BLaER1 treated with 17β-estradiol and CSF1 and Interleukin-3, amounts not matched to agents 10 nM and 100 nM (cell line): Measurements from ENCODE around the gene WDR62.

Experiments
- H3K27ac ChIP-seq, 11 experiments: shearing (Covaris generic); formaldehyde crosslinking; 2 replicates each; pipeline ENCODE4 v1.8.1; 2022
- H3K27me3 ChIP-seq, 11 experiments: shearing (Covaris generic); formaldehyde crosslinking; 2 replicates each; pipeline ENCODE4 v1.8.1; 2022
- H3K36me3 ChIP-seq, 11 experiments: shearing (Covaris generic); formaldehyde crosslinking; 2 replicates each; pipeline ENCODE4 v1.8.1; 2022
- H3K4me1 ChIP-seq, 10 experiments: shearing (Covaris generic); formaldehyde crosslinking; 2 replicates each; pipeline ENCODE4 v1.8.1; 2022
- H3K4me2 ChIP-seq, 11 experiments: shearing (Covaris generic); formaldehyde crosslinking; 2 replicates each; pipeline ENCODE4 v1.8.1; 2022
- H3K4me3 ChIP-seq, 10 experiments: shearing (Covaris generic); formaldehyde crosslinking; 2 replicates each; pipeline ENCODE4 v1.8.1; 2022
- H3K9ac ChIP-seq, 11 experiments: shearing (Covaris generic); formaldehyde crosslinking; 2 replicates each; pipeline ENCODE4 v1.8.1; 2022
- H3K9me3 ChIP-seq, 11 experiments: shearing (Covaris generic); formaldehyde crosslinking; replicated peaks in 1 of 11; 2 replicates each; pipeline ENCODE4 v1.8.1; 2022
- H4K20me1 ChIP-seq, 11 experiments: shearing (Covaris generic); formaldehyde crosslinking; 2 replicates each; pipeline ENCODE4 v1.8.1; 2022
- Cebpa-rat ChIP-seq, 11 experiments: shearing (Covaris generic); IDR thresholded peaks; 2 replicates each; pipeline ENCODE4 v1.8.1; 2022

WDR62 gene

GRCh38 chr19:36081894-36082293 is 27.2 kb downstream of the WDR62 start:
- no peak for TF ChIP-seq Cebpa-rat (IDR thresholded peaks at IDR 0.05)
- Histone ChIP-seq H3K4me2 (no peak overlapping the region), H3K27me3 (no peaks in the 10 kb centered on the region), H3K36me3 (peaks cover 24 to 100% (median 95%) of the 10 kb centered on the region in 11 experiments), H4K20me1 (peaks cover 0 to 38% (median 0%) of the 10 kb centered on the region in 11 experiments; a peak in 5 of 22 replicates), H3K4me3 (no peak overlapping the region), H3K27ac (no peak overlapping the region), H3K4me1 (no peaks in the 10 kb centered on the region), H3K9ac (no peak overlapping the region), H3K9me3 (no peaks in the 10 kb centered on the region)

GRCh38 chr19:36082916-36083315 is 28.2 kb downstream of the WDR62 start:
- H3K36me3 ChIP-seq: peaks cover 24 to 100% (median 95%) of the 10 kb centered on the region in 11 experiments
- no peak for TF ChIP-seq Cebpa-rat (IDR thresholded peaks at IDR 0.05)

GRCh38 chr19:36084231-36085009 is 29.7 kb downstream of the WDR62 start:
- Histone ChIP-seq H3K36me3 (peaks cover 24 to 100% (median 99%) of the 10 kb centered on the region in 11 experiments), H3K27me3 (no peaks in the 10 kb centered on the region), H3K4me3 (no peak overlapping the region), H3K27ac (no peak overlapping the region), H4K20me1 (peaks cover 0 to 48% (median 0%) of the 10 kb centered on the region in 11 experiments; a peak in 5 of 22 replicates), H3K9ac (no peak overlapping the region), H3K4me1 (no peaks in the 10 kb centered on the region), H3K4me2 (no peak overlapping the region), H3K9me3 (no peaks in the 10 kb centered on the region)
- no peak for TF ChIP-seq Cebpa-rat (IDR thresholded peaks at IDR 0.05)

More at GRCh38 chr19:36082916-36083315, 28.2 kb downstream of the WDR62 start:
- Histone ChIP-seq H3K27ac (no peak overlapping the region), H3K9me3 (no peaks in the 10 kb centered on the region), H4K20me1 (peaks cover 0 to 42% (median 0%) of the 10 kb centered on the region in 11 experiments; a peak in 5 of 22 replicates), H3K9ac (no peak overlapping the region), H3K4me2 (no peak overlapping the region), H3K4me1 (no peaks in the 10 kb centered on the region), H3K27me3 (no peaks in the 10 kb centered on the region), H3K4me3 (no peak overlapping the region)

GRCh38 chr19:36086326-36086725 is 31.6 kb downstream of the WDR62 start:
- no peak overlapping the region for H3K4me2 ChIP-seq
- H3K4me1 ChIP-seq: no peaks in the 10 kb centered on the region
- H3K36me3 ChIP-seq: peaks cover 22 to 100% (median 99%) of the 10 kb centered on the region in 11 experiments
- TF ChIP-seq Cebpa-rat (IDR thresholded peaks at IDR 0.05): no peak
- no peak overlapping the region for H3K27ac ChIP-seq
- no peak overlapping the region for H3K4me3 ChIP-seq
- H3K27me3 ChIP-seq: no peaks in the 10 kb centered on the region
- no peak overlapping the region for H3K9ac ChIP-seq
- H4K20me1 ChIP-seq: peaks cover 0 to 63% (median 0%) of the 10 kb centered on the region in 11 experiments; a peak in 5 of 22 replicates
- no peaks in the 10 kb centered on the region for H3K9me3 ChIP-seq

- no peaks in the 10 kb centered on the region for H3K4me1 ChIP-seq
Observed at GRCh38 chr19:36089847-36090246, 35.1 kb downstream of the WDR62 start.

GRCh38 chr19:36090910-36091695 is 36.4 kb downstream of the WDR62 start:
- Histone ChIP-seq H3K36me3 (peaks cover 4 to 100% (median 98%) of the 10 kb centered on the region in 11 experiments), H3K9me3 (no peaks in the 10 kb centered on the region), H3K4me1 (no peaks in the 10 kb centered on the region), H3K4me2 (no peak overlapping the region), H4K20me1 (peaks cover 0 to 49% (median 0%) of the 10 kb centered on the region in 11 experiments; a peak in 4 of 22 replicates), H3K27ac (no peak overlapping the region), H3K27me3 (no peaks in the 10 kb centered on the region), H3K4me3 (no peak overlapping the region), H3K9ac (no peak overlapping the region)
- no peak for TF ChIP-seq Cebpa-rat (IDR thresholded peaks at IDR 0.05)

More at GRCh38 chr19:36089847-36090246, 35.1 kb downstream of the WDR62 start:
- Histone ChIP-seq H3K27ac (no peak overlapping the region), H3K36me3 (peaks cover 5 to 100% (median 97%) of the 10 kb centered on the region in 11 experiments), H3K27me3 (no peaks in the 10 kb centered on the region), H3K9ac (no peak overlapping the region), H3K9me3 (no peaks in the 10 kb centered on the region), H3K4me2 (no peak overlapping the region), H3K4me3 (no peak overlapping the region), H4K20me1 (peaks cover 0 to 50% (median 0%) of the 10 kb centered on the region in 11 experiments; a peak in 4 of 22 replicates)
- no peak for TF ChIP-seq Cebpa-rat (IDR thresholded peaks at IDR 0.05)

- H3K27ac ChIP-seq: no peak overlapping the region
- H3K36me3 ChIP-seq: peaks cover 6 to 100% (median 96%) of the 10 kb centered on the region in 11 experiments; a peak in 21 of 22 replicates
- no peak for TF ChIP-seq Cebpa-rat (IDR thresholded peaks at IDR 0.05)
- H3K9ac ChIP-seq: 0 out of 22 replicates have a peak overlapping the region, but pooled peaks of 1 of the 11 experiments have one; percentile 22
- H3K4me3 ChIP-seq: no peak overlapping the region
- no peaks in the 10 kb centered on the region for H3K9me3 ChIP-seq
- H4K20me1 ChIP-seq: peaks cover 0 to 43% (median 0%) of the 10 kb centered on the region in 11 experiments; a peak in 4 of 22 replicates
- H3K4me2 ChIP-seq: no peak overlapping the region
- H3K27me3 ChIP-seq: no peaks in the 10 kb centered on the region
- H3K4me1 ChIP-seq: no peaks in the 10 kb centered on the region
Observed at GRCh38 chr19:36092566-36092965, 37.9 kb downstream of the WDR62 start.

GRCh38 chr19:36093146-36093662 is 38.5 kb downstream of the WDR62 start:
- Histone ChIP-seq H3K36me3 (peaks cover 6 to 100% (median 96%) of the 10 kb centered on the region in 11 experiments; a peak in 21 of 22 replicates), H3K9me3 (no peaks in the 10 kb centered on the region), H3K27me3 (no peaks in the 10 kb centered on the region), H3K27ac (no peak overlapping the region), H4K20me1 (peaks cover 0 to 37% (median 0%) of the 10 kb centered on the region in 11 experiments; a peak in 4 of 22 replicates), H3K4me3 (no peak overlapping the region), H3K4me2 (no peak overlapping the region), H3K9ac (no peak overlapping the region), H3K4me1 (no peaks in the 10 kb centered on the region)
- TF ChIP-seq Cebpa-rat (IDR thresholded peaks at IDR 0.05): no peak

- Histone ChIP-seq H3K4me1 (no peaks in the 10 kb centered on the region), H3K4me2 (no peak overlapping the region), H3K36me3 (peaks cover 6 to 100% (median 96%) of the 10 kb centered on the region in 11 experiments; a peak in 21 of 22 replicates)
Observed at GRCh38 chr19:36093687-36094086, 39.0 kb downstream of the WDR62 start.

More at GRCh38 chr19:36093687-36094086, 39.0 kb downstream of the WDR62 start:
- no peaks in the 10 kb centered on the region for H3K9me3 ChIP-seq
- no peak overlapping the region for H3K27ac ChIP-seq
- TF ChIP-seq Cebpa-rat (IDR thresholded peaks at IDR 0.05): no peak
- no peak overlapping the region for H3K4me3 ChIP-seq
- no peaks in the 10 kb centered on the region for H3K27me3 ChIP-seq
- H4K20me1 ChIP-seq: peaks cover 0 to 36% (median 0%) of the 10 kb centered on the region in 11 experiments; a peak in 4 of 22 replicates
- no peak overlapping the region for H3K9ac ChIP-seq
